K562 (cell line): ENCODE results near the gene MEF2C. TPM values are rescaled to one million over a fixed set of nuclear protein-coding genes. Genes with fewer than 3 reads are reported as not detected.

ENCODE experiments used
- MXI1 ChIP-seq: IDR thresholded peaks from 2 replicates; pipeline ENCODE4 v1.6.1; 2011; ENCODE audit warnings: low read depth, mild to moderate bottlenecking, improper control_type of control experiment, low read length
- MYNN ChIP-seq, 2 experiments: sonication (generic); formaldehyde crosslinking in 1 of 2; IDR thresholded peaks; 2 replicates each; pipeline versions ENCODE4 v1.5.0 to v1.6.1; 2016 to 2020; ENCODE audit warnings: antibody characterized with exemption in 1 of 2, missing genetic modification reagents in 1 of 2
- RBM39 ChIP-seq: fragments of 200-400 bp; formaldehyde crosslinking; optimal IDR thresholded peaks from 2 replicates; pipeline ENCODE3; 2018; ENCODE audit warnings: low read depth, low read length
- REST ChIP-seq, 2 experiments: fragments of 450-650 bp; formaldehyde crosslinking in 1 of 2; IDR thresholded peaks; 2 replicates each; pipeline versions ENCODE4 v1.4.0 to v1.6.1; 2014 to 2020; ENCODE audit warnings: mild to moderate bottlenecking in 2 of 2, borderline replicate concordance in 1 of 2, low read depth in 1 of 2
- ZNF318 ChIP-seq, 2 experiments: fragments of 450-650 bp; IDR thresholded peaks; 2 replicates each; pipeline ENCODE4 v1.6.1; 2016; ENCODE audit warnings: mild to moderate bottlenecking in 2 of 2, borderline replicate concordance in 1 of 2, low read depth in 1 of 2, moderate library complexity in 1 of 2
- polyA plus RNA-seq, 8 experiments: library from polyadenylated mRNA; depleted of rRNA in 4 of 8; stranded (reverse) in 5 of 8; unstranded in 3 of 8; fragments of >200 nt; fragmentation: Nextera tagmentation in 2 of 8; fragmentation: Illumina TruSeq in 1 of 8; extraction: Ambion mirVana in 2 of 8; extraction: Trizol in 1 of 8; gene quantifications; 2 replicates each; pipeline versions ENCODE4 v1.2.1 to v1.2.3, GENCODE V29; 2011 to 2014; ENCODE audit warnings: inconsistent platforms in 1 of 8, missing spikeins in 1 of 8
- total RNA-seq, 7 experiments: library from RNA; depleted of rRNA in 6 of 7; stranded (reverse); fragments of >200 nt in 6 of 7; fragmentation: Illumina TruSeq in 2 of 7; extraction: Trizol in 2 of 7; gene quantifications; 2 replicates each; pipeline versions ENCODE4 v1.2.1 to v1.2.3, GENCODE V29; 2011 to 2021; ENCODE audit warnings: low replicate concordance in 1 of 7
- TF ChIP-seq, protein P1 (sequence below), 2 experiments: fragments of 450-650 bp; conservative IDR thresholded peaks; 2 replicates each; pipeline ENCODE4 v1.6.1; 2017; ENCODE audit warnings: mild to moderate bottlenecking in 2 of 2, moderate library complexity in 2 of 2

The MEF2C gene
- total and polyA plus RNA-seq, 9 of the 15 experiments (the other 6 are each of a cell fraction or from before 2014, with no cell fraction given), result 25.1 to 67.8 (median 58.3) TPM

- peak; percentile 75 for TF ChIP-seq REST (IDR thresholded peaks at IDR 0.05; ENCODE audit: borderline replicate concordance)
- TF ChIP-seq REST (CRISPR knock-in tag; IDR thresholded peaks at IDR 0.05; ENCODE audit: low read depth), result no peak
- peak; percentile 23; the same call in 1 of the 2 replicates for TF ChIP-seq MYNN (IDR thresholded peaks at IDR 0.05)
- TF ChIP-seq MYNN (CRISPR knock-in tag; IDR thresholded peaks at IDR 0.05), result no peak
- no peak for TF ChIP-seq ZNF318 (IDR thresholded peaks at IDR 0.05; ENCODE audit: borderline replicate concordance in 1 of 2, low read depth in 1 of 2)
- TF ChIP-seq RBM39, result no peak
- TF ChIP-seq MXI1, result peak; percentile 82; the same call in 1 of the 2 replicates
- TF ChIP-seq, protein P1, sequence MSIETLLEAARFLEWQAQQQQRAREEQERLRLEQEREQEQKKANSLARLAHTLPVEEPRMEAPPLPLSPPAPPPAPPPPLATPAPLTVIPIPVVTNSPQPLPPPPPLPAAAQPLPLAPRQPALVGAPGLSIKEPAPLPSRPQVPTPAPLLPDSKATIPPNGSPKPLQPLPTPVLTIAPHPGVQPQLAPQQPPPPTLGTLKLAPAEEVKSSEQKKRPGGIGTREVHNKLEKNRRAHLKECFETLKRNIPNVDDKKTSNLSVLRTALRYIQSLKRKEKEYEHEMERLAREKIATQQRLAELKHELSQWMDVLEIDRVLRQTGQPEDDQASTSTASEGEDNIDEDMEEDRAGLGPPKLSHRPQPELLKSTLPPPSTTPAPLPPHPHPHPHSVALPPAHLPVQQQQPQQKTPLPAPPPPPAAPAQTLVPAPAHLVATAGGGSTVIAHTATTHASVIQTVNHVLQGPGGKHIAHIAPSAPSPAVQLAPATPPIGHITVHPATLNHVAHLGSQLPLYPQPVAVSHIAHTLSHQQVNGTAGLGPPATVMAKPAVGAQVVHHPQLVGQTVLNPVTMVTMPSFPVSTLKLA (conservative IDR thresholded peaks at IDR 0.05), result 0 out of 4 replicates have a peak, but pooled peaks of 1 of the 2 experiments have one; percentile 15
Measured at GRCh38 chr5:88729084-88729828, 153.7 kb downstream of the MEF2C start (continued).
